Frontal cortex (tissue), 4 donors: ENCODE data around the gene ANGPTL5. TPM values are rescaled to one million over a fixed set of nuclear protein-coding genes. Genes with fewer than 3 reads are reported as not detected.
"Not testable (repeated sequence)": the region's sequence is repeated elsewhere in the genome, so short reads cannot be mapped to it uniquely, and the experiment has no call there.

Source experiments
- DNase-seq, 2 donors: peaks; one replicate each; pipeline ENCODE4 v3.0.0; 2012; ENCODE audit warnings: low spot score in 2 of 2
- FAIRE-seq: peaks from 2 replicates; lab custom pipeline; 2012; peaks lifted over from hg19 to GRCh38; lab: Jason Lieb, UNC
- total RNA-seq: library from RNA; depleted of rRNA; stranded (reverse); fragments of >200 nt; gene quantifications from one replicate; pipeline ENCODE4 v1.2.3, GENCODE V29; 2014
- donor health status: control.
- donor health status: control.
- donor health status: control.

Gene ANGPTL5
- total RNA-seq: 0.41 TPM

- DNase-seq (no peak), FAIRE-seq (no peak)
Observed at GRCh38 chr11:101916422-101916821, at the start of gene ANGPTL5. TSS of gene ANGPTL5 (minus strand) at chr11:101916522. CDS start at chr11:101907909, 8,613 bp downstream.

DNA sequence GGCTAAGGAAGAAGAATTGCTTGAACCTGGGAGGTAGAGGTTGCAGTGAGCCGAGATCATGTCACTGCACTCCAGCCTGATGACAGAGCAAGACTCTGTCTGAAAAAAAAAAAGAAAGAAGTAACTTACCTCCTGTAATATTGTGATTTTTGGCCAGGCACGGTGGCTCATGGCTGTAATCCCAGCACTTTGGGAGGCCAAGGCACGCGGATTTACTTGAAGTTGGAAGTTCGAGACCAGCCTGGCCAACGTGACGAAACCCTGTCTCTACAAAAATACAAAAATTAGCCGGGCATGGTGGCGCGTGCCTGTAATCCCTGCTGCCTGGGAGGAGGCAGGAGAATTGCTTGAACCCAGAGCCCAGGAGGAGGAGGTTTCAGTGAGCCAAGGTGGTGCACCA lies 47.9 kb upstream of the ANGPTL5 start:
- not testable (repeated sequence) for DNase-seq, FAIRE-seq

- FAIRE-seq (no peak), DNase-seq (no peak)
Observed at GRCh38 chr11:101960231-101960630, 43.9 kb upstream of the ANGPTL5 start.

- DNase-seq: no peak
- no peak for FAIRE-seq
Observed at GRCh38 chr11:101955701-101956100, 39.4 kb upstream of the ANGPTL5 start.

GRCh38 chr11:101955278-101955677 lies 39.0 kb upstream of the ANGPTL5 start:
- no peak for DNase-seq
- FAIRE-seq: no peak

- DNase-seq: no peak
- no peak for FAIRE-seq
Observed at GRCh38 chr11:101949680-101950220, 33.4 kb upstream of the ANGPTL5 start.

GRCh38 chr11:101945448-101945847 lies 29.1 kb upstream of the ANGPTL5 start:
- DNase-seq (no peak), FAIRE-seq (no peak)

GRCh38 chr11:101944923-101945322 lies 28.6 kb upstream of the ANGPTL5 start:
- no peak for DNase-seq
- FAIRE-seq: no peak

GRCh38 chr11:101940901-101941520 lies 24.7 kb upstream of the ANGPTL5 start:
- DNase-seq (no peak), FAIRE-seq (no peak)

DNA sequence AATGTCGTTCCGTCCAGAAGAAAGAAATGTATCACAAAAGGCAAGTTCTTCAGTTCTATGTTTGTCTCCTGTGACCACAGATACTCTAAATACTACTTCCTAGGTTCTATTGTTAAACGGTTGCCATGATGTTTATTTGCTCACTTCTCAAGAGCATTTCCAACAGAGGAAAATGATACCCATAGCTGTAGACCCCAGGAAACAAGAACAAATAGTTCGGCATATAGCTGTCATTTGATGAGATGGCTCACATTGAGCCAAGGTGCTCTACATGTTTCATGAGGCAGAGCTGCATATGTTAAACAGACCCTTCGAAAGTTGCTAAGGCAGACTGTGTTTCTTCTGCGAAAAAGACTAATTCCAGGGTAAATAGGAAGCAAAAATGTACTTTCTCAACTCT lies 15.4 kb upstream of the ANGPTL5 start:
- DNase-seq: no peak
- FAIRE-seq: no peak

- DNase-seq: no peak
- FAIRE-seq: no peak
Observed at GRCh38 chr11:101929294-101929915, 13.1 kb upstream of the ANGPTL5 start.

DNA sequence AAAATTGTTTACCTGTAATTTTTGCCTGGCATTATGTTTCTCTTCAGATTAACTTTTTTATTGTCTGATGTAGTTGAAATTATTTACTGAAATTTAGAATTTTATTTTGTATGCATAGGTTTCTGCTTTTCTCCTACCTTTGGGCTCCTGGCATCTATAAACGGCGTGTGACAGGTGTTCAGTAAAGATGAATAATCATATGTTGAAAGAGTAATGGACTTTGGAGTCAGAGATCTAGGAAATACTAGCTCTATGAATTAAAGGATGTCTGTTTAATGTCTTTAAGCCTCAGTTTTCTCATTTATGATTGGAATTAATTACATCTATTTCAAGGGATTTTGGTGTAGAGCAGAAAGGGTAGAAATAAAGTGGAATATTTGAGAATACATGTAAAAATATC lies 7.2 kb upstream of the ANGPTL5 start:
- DNase-seq (no peak), FAIRE-seq (no peak)

GRCh38 chr11:101920992-101921391 lies 4.7 kb upstream of the ANGPTL5 start:
- DNase-seq (no peak), FAIRE-seq (no peak)

DNA sequence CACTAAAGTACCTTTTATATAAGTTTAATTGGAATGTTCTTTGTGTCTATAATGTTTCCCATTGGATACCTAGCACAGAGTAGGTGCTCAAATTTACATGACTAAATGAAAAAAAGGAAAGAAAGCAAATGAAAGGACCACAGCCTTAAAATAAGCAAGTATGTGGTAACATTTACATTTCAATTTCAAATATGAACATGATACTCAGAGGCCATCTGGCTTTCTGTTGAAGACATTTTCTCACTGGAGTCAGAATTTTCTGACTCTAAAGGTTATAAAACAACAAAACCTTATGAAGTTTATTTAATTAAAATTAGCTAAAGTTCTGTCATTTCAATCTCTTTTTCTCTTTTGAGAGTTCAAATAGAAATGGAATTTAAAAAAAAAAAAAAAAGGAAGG lies 904 bp upstream of the ANGPTL5 start:
- FAIRE-seq: no peak

DNA sequence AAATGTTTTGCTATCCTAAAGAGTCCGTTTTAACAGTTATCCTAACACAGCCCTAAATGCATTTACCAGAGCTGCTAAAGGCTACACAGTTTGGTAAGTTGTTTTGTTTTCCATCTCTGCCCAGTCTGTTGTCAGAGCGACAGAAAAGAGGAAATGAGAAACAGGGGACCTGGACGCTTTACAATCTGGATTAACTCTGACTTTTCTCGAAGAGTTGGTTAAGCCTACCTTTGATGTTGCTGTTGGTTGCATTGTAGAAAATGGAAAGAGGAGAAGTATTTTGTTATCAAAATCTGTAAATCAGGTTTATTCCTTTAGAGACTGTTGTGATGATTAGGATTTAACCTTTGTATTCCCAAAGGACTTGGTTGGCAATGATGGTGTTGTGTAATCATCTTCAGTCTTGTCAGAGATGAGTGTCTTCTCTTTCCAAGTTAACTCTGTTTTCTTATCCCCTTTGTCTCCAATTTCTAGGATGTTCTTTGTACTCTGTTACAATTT lies 481 bp downstream of the ANGPTL5 start:
- DNase-seq: no peak
- no peak for FAIRE-seq

More for the DNA sequence above, 904 bp upstream of the ANGPTL5 start:
- DNase-seq: no peak

DNA sequence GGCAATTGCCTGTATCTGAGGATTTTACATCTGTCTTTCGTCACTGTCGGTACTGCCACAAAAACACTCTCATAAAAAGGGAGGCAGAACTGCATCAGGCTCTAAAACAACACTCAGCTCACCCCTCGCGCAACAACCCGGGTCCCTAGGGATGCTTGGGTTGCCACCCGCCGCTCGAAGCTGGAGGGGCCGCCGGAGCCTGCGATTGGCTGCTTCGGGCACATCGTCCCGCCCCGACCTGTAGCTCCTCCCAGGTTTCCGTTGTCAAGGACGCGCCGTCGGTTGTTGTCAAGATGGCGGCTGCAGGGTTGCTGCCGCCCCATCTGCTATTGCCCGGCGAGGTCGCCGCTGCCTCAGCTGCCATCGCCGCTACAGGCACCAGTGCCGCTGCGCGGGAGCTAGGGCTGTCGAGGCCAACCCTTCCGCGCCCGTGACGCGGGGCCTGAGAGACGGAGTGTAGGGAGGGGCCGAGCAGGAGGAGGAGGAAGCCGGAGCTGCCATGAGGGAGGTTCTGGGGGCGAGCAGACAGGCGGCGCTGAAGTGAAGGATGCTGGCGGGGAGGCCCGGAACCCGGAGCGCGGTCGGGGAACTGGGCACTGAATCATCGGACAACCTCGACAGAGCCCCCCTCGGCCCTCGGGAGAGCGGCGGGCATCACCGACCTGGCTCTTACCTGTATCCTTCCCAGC lies 1.4 kb downstream of the ANGPTL5 start, which contains the start of gene CEP126:
Gene CEP126, plus strand, starts transcription at position 273 of the 689 bp plus-strand sequence. Its CDS starts 275 bp downstream, at position 548.
- peak; percentile 74 to 88 for DNase-seq
- FAIRE-seq: no peak

- DNase-seq (no peak), FAIRE-seq (no peak)
Observed at GRCh38 chr11:101914341-101914737, 2.0 kb downstream of the ANGPTL5 start.

GRCh38 chr11:101913656-101914055 lies 2.7 kb downstream of the ANGPTL5 start:
- DNase-seq (no peak), FAIRE-seq (no peak)

- FAIRE-seq: no peak
Observed at GRCh38 chr11:101912823-101913284, 3.5 kb downstream of the ANGPTL5 start.

GRCh38 chr11:101909087-101909486 lies 7.2 kb downstream of the ANGPTL5 start:
- DNase-seq: no peak
- no peak for FAIRE-seq

More at GRCh38 chr11:101912823-101913284, 3.5 kb downstream of the ANGPTL5 start:
- no peak for DNase-seq
